Stimulated activated CD8-positive, alpha-beta memory T cell treated with anti-CD3 and anti-CD28 coated beads, Interleukin-4, amount 100 ng/mL, for 24 hours (primary cell): Measurements from ENCODE around the gene ADCY7.

ENCODE experiments used
- DNase-seq: peaks from one replicate; pipeline ENCODE4 v3.0.0-alpha.2; 2020; ENCODE audit warnings: low read depth

ADCY7 gene

GRCh38 chr16:50248845-50249244, 17.5 kb upstream of the ADCY7 start:
- DNase-seq = no peak

GRCh38 chr16:50251375-50252081, 14.8 kb upstream of the ADCY7 start:
- DNase-seq = no peak

- DNase-seq = no peak
Measured at GRCh38 chr16:50252082-50252611, 14.2 kb upstream of the ADCY7 start.

GRCh38 chr16:50252874-50253513, 13.4 kb upstream of the ADCY7 start:
- DNase-seq = no peak

GRCh38 chr16:50253514-50253910, 12.8 kb upstream of the ADCY7 start:
- DNase-seq = no peak

- DNase-seq = no peak
Measured at GRCh38 chr16:50254072-50254471, 12.3 kb upstream of the ADCY7 start.

GRCh38 chr16:50255538-50255937, 10.8 kb upstream of the ADCY7 start:
- DNase-seq = no peak

- no peak for DNase-seq
Measured at GRCh38 chr16:50256604-50257003, 9.7 kb upstream of the ADCY7 start.

- DNase-seq = no peak
Measured at GRCh38 chr16:50257876-50258275, 8.5 kb upstream of the ADCY7 start.

GRCh38 chr16:50259334-50260205, 6.8 kb upstream of the ADCY7 start:
- no peak for DNase-seq

GRCh38 chr16:50260206-50261159, 5.9 kb upstream of the ADCY7 start:
- no peak for DNase-seq

GRCh38 chr16:50261160-50261706, 5.1 kb upstream of the ADCY7 start:
- no peak for DNase-seq

GRCh38 chr16:50261707-50262235, 4.6 kb upstream of the ADCY7 start:
- DNase-seq = no peak

- DNase-seq = no peak
Measured at GRCh38 chr16:50263060-50263909, 3.1 kb upstream of the ADCY7 start.

- DNase-seq = no peak
Measured at GRCh38 chr16:50263940-50264929, 2.1 kb upstream of the ADCY7 start.

GRCh38 chr16:50265260-50265659, 1.1 kb upstream of the ADCY7 start:
- no peak for DNase-seq

GRCh38 chr16:50265716-50266336, 525 bp upstream of the ADCY7 start:
- DNase-seq = no peak

GRCh38 chr16:50267151-50267631, 840 bp downstream of the ADCY7 start:
- DNase-seq = no peak
